OCI-M2 (cell line): ENCODE measurements around the gene TYK2.

Experiments used
- DNase-seq: peaks from one replicate; lab custom pipeline; 2025; ENCODE audit not compliant: unreplicated experiment; lab: John Stamatoyannopoulos, UW

TYK2 gene

DNA sequence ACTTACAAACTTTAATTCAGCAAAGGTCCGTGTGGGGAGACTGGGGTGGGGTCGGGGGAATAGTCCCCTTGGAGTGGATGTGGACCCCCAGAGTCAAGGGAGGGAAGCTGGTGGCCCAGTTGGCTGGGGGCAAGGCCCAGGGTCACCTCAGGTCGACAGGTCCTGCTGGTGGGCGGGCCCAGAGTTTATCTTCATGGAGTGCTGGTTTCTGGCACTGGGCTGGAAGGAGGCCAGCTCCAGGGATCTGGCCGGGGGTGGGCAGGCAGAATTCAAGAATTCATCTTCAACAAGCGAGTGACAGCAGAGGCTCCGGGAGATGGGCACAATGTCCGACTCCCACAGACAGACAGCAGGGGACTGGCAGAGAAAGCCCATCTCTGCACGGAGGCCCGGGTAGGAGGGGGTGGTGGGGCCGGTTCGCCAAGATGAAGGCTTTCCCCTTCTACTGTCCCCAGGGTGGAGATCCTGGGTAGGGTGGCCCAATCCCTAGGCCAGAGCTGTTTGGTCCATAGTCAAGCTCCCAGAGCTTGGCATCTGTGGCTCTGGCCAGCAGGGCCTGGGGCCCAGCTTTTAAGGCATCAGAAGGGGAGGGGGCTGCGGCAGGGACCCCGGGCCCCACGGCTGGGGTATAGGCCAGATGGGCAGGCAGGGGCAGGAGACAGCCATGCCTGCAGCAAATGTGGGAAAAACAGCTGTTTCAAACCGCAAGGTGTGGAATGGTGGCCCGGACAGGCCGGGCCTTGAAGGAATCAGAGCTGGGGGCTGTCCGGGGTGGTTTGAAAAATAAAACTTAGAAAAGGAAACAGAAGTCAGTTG, 63.9 kb downstream of the TYK2 start:
- DNase-seq, result peak; percentile 98

DNA sequence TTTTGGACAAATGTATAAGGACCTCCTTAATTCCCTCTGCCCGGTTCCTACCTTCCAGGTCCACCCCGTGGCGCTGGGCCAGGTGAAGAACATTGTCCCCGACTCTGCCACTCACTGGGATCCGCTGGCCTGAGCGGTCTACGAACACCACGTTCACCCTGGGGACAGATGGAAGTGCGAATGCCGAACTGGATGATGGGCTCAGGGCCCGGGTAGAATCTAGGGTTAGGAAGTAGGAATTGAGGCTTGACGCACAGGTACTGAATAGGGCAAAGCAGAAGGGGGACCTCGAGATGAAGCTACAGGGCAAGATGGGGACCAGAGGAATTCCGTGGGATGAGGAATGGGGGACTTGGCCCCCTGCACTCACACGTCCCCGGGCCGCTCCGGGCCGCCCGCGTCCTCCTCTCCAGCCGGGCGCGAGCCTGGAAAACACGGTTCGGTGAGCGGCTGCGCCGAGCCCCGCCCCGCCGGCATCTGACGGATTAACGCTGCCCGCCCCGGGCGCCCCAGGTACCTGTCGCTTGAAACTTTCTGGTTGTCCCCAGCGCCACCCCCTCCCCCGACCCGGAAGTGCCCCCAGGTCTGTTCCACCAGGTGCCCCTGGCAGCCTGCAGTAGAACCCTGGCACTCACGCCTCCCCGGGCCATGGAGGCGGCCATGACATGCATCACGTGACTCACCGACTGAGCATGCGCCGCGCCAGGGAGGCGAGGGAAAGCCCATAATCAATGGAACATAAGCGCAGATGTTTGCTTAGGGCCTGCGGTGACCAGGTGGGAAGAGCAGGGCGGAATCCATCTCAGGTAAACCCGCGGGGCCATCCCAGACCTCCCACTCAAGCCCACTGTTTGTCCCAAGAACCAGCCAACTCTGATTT, 64.8 kb downstream of the TYK2 start, which contains the start of gene FDX2:
TSS of gene FDX2 (minus strand) at position 681 of the 880 bp plus-strand sequence. CDS start at position 662, 19 bp downstream.
- DNase-seq, result peak; percentile 99

DNA sequence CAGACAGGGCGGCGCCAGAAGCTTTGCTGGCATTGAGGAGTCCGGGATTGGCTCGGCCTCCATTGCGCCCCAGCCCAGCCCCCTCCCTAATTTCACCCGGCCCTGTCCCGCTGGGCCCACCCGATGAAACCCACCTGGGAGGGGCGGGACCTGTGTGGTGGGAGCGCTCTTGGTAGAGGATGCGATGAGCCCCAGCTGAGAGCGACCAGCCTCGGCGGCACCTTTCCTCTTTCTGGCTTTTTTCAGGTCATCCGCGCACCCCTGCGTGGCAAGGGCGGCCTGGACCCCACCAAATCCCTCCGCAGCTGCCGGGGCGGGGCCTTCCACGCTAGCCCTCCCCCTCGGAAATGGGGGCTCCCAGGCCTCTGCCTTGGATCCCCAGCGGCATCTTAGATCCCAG, 70.9 kb downstream of the TYK2 start, which contains the start of gene ZGLP1:
TSS of gene ZGLP1 (minus strand) at position 393 of the 400 bp plus-strand sequence.
- DNase-seq, result no peak

DNA sequence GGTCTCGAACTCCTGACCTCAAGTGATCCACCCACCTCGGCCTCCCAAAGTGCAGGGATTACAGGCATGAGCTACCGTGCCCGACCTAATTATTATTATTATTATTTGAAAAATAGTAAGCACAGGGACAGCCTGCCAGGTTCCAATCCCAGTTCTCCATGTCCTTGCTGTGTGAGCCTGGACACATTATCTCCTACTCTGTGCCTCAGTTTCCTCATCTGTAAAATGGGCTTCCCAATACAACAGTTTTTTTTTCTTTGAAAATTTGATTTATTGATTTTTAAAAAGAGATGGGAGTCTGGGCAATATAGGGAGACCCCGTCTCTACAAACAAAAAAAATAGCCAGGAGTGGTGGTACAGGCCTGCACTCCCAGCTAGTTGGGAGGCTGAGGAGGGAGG, 74.0 kb downstream of the TYK2 start:
- no peak for DNase-seq

DNA sequence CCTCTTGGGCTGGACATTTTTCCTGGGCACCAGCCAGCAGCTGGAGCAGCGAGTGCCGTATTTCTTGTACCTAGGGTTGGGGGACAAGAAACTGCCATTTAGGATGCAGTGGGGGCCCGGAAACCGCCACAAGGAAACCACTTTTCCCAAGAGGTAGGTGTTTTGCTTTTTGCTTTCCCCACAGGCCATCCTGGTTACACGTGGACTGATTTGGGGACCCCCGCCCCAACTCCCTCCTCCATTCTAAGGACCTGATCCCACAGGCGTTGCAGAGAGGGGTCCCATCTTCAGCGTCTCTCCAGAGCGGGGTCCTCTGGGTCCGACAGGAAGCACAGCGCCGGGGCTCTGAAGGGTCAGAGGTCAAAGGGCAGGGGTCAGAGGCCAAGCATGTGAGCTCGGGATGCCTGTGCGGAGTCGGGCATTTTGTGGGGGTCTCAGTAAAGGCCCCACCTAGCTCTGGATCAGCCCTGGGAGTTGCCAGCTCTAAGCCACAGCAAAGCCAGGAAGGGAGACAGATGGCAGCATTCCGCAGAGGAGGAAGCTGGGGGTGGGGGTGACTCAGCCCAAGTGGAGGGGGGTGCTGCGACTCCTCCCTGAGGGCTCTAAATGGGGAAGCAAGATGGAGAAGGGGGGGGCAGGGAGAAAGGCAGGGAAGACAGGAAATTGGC, 75.1 kb downstream of the TYK2 start:
- no peak for DNase-seq
